HG02981 (cell line): ENCODE measurements around the gene PABPN1L.

Experiments used
- ATAC-seq: cut with Tn5 transposase; IDR thresholded peaks from one replicate; pipeline ENCODE4 v1.9.1; 2021; ENCODE audit warnings: mild to moderate bottlenecking, moderate library complexity; ENCODE audit not compliant: unreplicated experiment

Gene PABPN1L

GRCh38 chr16:88815227-88815626, 51.2 kb downstream of the PABPN1L start:
- no peak for ATAC-seq

GRCh38 chr16:88814144-88814502, 52.3 kb downstream of the PABPN1L start:
- ATAC-seq: no peak
